Neural cell (in vitro differentiated cells): Measurements from ENCODE around the gene SESN1. TPM values are rescaled to one million over a fixed set of nuclear protein-coding genes. Genes with fewer than 3 reads are reported as not detected.
"Not testable (repeated sequence)": the region's sequence is repeated elsewhere in the genome, so short reads cannot be mapped to it uniquely, and the experiment has no call there.

Experiments used
- H2AFZ ChIP-seq: fragments of 200-600, 300-800 bp; sonication (generic), shearing (Covaris generic); 2 replicates; pipeline ENCODE4 v1.6.0; 2014; ENCODE audit warnings: low read depth, mild to moderate bottlenecking, antibody characterized with exemption, low read length, moderate library complexity
- H3F3A ChIP-seq: fragments of 200-600 bp; shearing (Covaris generic); 2 replicates; pipeline ENCODE4 v1.6.1; 2016; ENCODE audit warnings: mild to moderate bottlenecking, moderate library complexity, mixed read lengths, antibody characterized with exemption, low read length; ENCODE audit not compliant: insufficient read depth, poor library complexity, severe bottlenecking
- H3K27ac ChIP-seq: fragments of 200-600, 300-800 bp; sonication (generic), shearing (Covaris generic); 2 replicates; pipeline ENCODE4 v1.5.1; 2014; ENCODE audit warnings: mild to moderate bottlenecking, low read length, moderate library complexity
- H3K27me3 ChIP-seq: fragments of 300-800, 200-600 bp; sonication (generic), shearing (Covaris generic); 2 replicates; pipeline ENCODE4 v1.6.0; 2014; ENCODE audit warnings: mild to moderate bottlenecking, low read depth, low read length, moderate library complexity; ENCODE audit not compliant: insufficient read depth
- H3K36me3 ChIP-seq: fragments of 300-800, 200-600 bp; sonication (generic), shearing (Covaris generic); 2 replicates; pipeline ENCODE4 v1.5.1; 2014; ENCODE audit warnings: mild to moderate bottlenecking, antibody characterized with exemption, low read length, moderate library complexity; ENCODE audit not compliant: insufficient read depth
- H3K4me2 ChIP-seq: fragments of 300-800, 200-600 bp; sonication (generic), shearing (Covaris generic); 2 replicates; pipeline ENCODE4 v1.6.0; 2014; ENCODE audit warnings: mild to moderate bottlenecking, low read length
- H3K4me3 ChIP-seq: fragments of 300-800, 200-600 bp; sonication (generic), shearing (Covaris generic); 2 replicates; pipeline ENCODE4 v1.5.1; 2014; ENCODE audit warnings: mild to moderate bottlenecking, low read length, moderate library complexity
- H3K79me2 ChIP-seq: fragments of 200-600 bp; shearing (Covaris generic); replicated peaks from 2 replicates; pipeline ENCODE4 v1.6.0; 2014; ENCODE audit warnings: mild to moderate bottlenecking, low read length, moderate library complexity; ENCODE audit not compliant: insufficient read depth
- H3K9ac ChIP-seq: fragments of 300-800, 200-600 bp; sonication (generic), shearing (Covaris generic); 2 replicates; pipeline ENCODE4 v1.6.1; 2016; ENCODE audit warnings: mild to moderate bottlenecking, low read length, mixed read lengths
- H3K9me2 ChIP-seq: fragments of 200-600 bp; shearing (Covaris generic); 2 replicates; pipeline ENCODE4 v1.6.1; 2016; ENCODE audit warnings: mild to moderate bottlenecking, low read length, mixed read lengths; ENCODE audit not compliant: insufficient read depth
- H3K9me3 ChIP-seq: fragments of 200-600, 300-800 bp; sonication (generic), shearing (Covaris generic); 2 replicates; pipeline ENCODE4 v1.6.1; 2016; ENCODE audit warnings: mild to moderate bottlenecking, mixed run types, low read length, moderate library complexity, mixed read lengths
- H4K20me1 ChIP-seq: fragments of 200-600 bp; shearing (Covaris generic); 2 replicates; pipeline ENCODE4 v1.6.1; 2016; ENCODE audit warnings: mild to moderate bottlenecking, mixed run types; ENCODE audit not compliant: insufficient read depth
- EP300 ChIP-seq: fragments of 450-650 bp; conservative IDR thresholded peaks from 2 replicates; pipeline ENCODE4 v1.6.1; 2014; ENCODE audit warnings: antibody characterized with exemption, mild to moderate bottlenecking, moderate library complexity; ENCODE audit not compliant: poor library complexity, severe bottlenecking
- EZH2 ChIP-seq: fragments of 200-600, 300-800 bp; shearing (Covaris generic), sonication (generic); IDR thresholded peaks from 2 replicates; pipeline ENCODE4 v1.6.1; 2014; ENCODE audit warnings: antibody characterized with exemption, low read length, borderline replicate concordance, mild to moderate bottlenecking; ENCODE audit not compliant: insufficient read depth, poor library complexity, severe bottlenecking
- MXI1 ChIP-seq: fragments of 450-650 bp; conservative IDR thresholded peaks from 2 replicates; pipeline ENCODE4 v1.6.1; 2014; ENCODE audit warnings: antibody characterized with exemption, mild to moderate bottlenecking; ENCODE audit not compliant: poor library complexity, severe bottlenecking
- POLR2AphosphoS5 ChIP-seq: IDR thresholded peaks from 2 replicates; pipeline ENCODE4 v1.6.1; 2012
- RAD21 ChIP-seq: fragments of 450-650 bp; conservative IDR thresholded peaks from 2 replicates; pipeline ENCODE4 v1.6.1; 2014; ENCODE audit warnings: antibody characterized with exemption, mild to moderate bottlenecking, moderate library complexity
- SMC3 ChIP-seq: fragments of 450-650 bp; conservative IDR thresholded peaks from 2 replicates; pipeline ENCODE4 v1.6.1; 2014; ENCODE audit warnings: antibody characterized with exemption, mild to moderate bottlenecking, moderate library complexity; ENCODE audit not compliant: poor library complexity
- TAF1 ChIP-seq: IDR thresholded peaks from 2 replicates; pipeline ENCODE4 v1.6.1; 2012; ENCODE audit warnings: low read depth
- polyA minus RNA-seq: library from RNA; depleted of rRNA, polyadenylated mRNA; stranded (reverse); fragments of >200 nt; gene quantifications from 2 replicates; pipeline ENCODE4 v1.2.3, GENCODE V29; 2014
- polyA plus RNA-seq: library from polyadenylated mRNA; depleted of rRNA; stranded (reverse); fragments of >200 nt; gene quantifications from 2 replicates; pipeline ENCODE4 v1.2.3, GENCODE V29; 2014
- TF ChIP-seq, protein P1 (sequence below): IDR thresholded peaks from 2 replicates; pipeline ENCODE4 v1.6.1; 2012; ENCODE audit warnings: borderline replicate concordance
- TF ChIP-seq, protein P2 (sequence below): fragments of 450-650 bp; IDR thresholded peaks from 2 replicates; pipeline ENCODE4 v1.5.1; 2014; ENCODE audit warnings: antibody characterized with exemption, mild to moderate bottlenecking, moderate library complexity; ENCODE audit not compliant: poor library complexity, severe bottlenecking

Gene SESN1
- 46.4 and 49.4 TPM in 2 replicates for polyA plus RNA-seq
- 46.0 and 49.3 TPM in 2 replicates for polyA minus RNA-seq

DNA sequence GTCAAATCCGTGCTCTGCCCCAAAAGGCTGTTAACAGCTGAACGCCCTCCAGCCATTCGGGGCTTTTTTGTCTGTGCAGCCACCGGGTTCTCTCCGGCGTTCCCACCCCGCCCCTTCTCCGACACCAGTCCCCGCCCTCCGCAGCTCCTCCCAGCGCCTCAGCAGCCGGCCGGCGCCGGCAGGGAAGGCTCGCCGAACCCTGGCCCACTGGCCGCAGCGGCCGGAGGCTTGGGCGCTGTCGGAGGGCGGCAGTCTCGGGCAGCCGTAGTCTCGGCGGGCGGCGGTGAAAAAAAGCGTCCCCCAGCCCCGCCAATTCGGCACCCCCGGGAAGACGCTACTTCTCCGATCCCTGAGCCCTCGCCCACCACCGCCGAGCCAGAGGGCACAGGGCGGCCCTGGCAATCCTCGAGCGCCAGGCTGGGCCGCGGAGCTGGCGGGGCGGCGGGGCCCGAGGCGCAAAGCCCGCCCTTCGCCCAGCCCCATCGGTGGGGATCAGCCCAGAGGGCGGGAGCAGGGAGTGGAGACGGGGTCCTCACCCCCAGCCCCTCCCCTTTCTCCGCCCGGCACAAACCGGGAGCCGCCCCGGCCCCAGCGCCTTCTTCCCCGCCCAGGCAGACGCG is at the start of gene SESN1:
Gene SESN1 (minus strand): TSS at position 431 of the 620 bp plus-strand sequence. CDS start 773 bp downstream, outside the sequence.
- H3K79me2 ChIP-seq = peaks cover 43% of the 10 kb centered on the region
- no peak for TF ChIP-seq EP300
- TF ChIP-seq RAD21 = no peak
- TF ChIP-seq TAF1 = peak; percentile 8
- no peak for TF ChIP-seq EZH2
- TF ChIP-seq POLR2AphosphoS5 = no peak
- no peak for TF ChIP-seq SMC3
- no peaks in the 10 kb centered on the region for H4K20me1 ChIP-seq
- H3K4me2 ChIP-seq = peak within 1 kb of the TSS; percentile 86
- no peaks in the 10 kb centered on the region for H3K27me3 ChIP-seq
- H3K27ac ChIP-seq = peak within 1 kb of the TSS; percentile 88
- peak within 1 kb of the TSS; percentile 86 for H3K4me3 ChIP-seq
- no peaks in the 10 kb centered on the region for H3K9me3 ChIP-seq
- peak within 1 kb of the TSS; percentile 90 for H2AFZ ChIP-seq
- H3K36me3 ChIP-seq = no peaks in the 10 kb centered on the region
- no peaks in the 10 kb centered on the region for H3K9me2 ChIP-seq
- peak within 1 kb of the TSS; percentile 83 for H3K9ac ChIP-seq
- peaks cover 6% of the 10 kb centered on the region for H3F3A ChIP-seq

DNA sequence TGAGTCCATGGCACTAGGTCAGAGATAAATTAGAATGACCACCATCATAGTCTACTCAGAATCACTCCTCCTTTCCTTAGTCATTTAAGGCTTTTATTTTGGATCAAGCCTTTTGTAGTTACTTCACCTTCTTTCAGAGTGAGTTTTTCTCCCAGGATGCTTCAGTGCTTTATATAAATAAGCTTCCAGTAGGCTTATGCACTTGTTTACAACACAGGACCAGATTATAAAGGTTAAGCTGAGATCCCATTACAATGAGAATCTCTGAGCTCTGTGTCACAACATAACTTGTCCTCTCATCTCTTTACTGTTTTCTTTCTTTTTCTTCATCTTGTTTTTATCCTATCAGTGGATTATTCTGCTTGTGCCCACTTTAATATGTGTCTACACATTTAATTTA is 48.5 kb upstream of the SESN1 start:
- H3K4me2 ChIP-seq = no peak overlapping the region
- H3K9me3 ChIP-seq = no peaks in the 10 kb centered on the region
- H2AFZ ChIP-seq = no peak overlapping the region
- H3K79me2 ChIP-seq = no peaks in the 10 kb centered on the region
- H4K20me1 ChIP-seq = no peaks in the 10 kb centered on the region
- H3K9ac ChIP-seq = no peak overlapping the region
- H3K27me3 ChIP-seq = no peaks in the 10 kb centered on the region
- H3K36me3 ChIP-seq = no peaks in the 10 kb centered on the region
- no peaks in the 10 kb centered on the region for H3K9me2 ChIP-seq
- TF ChIP-seq SMC3 = no peak
- no peak for TF ChIP-seq EZH2
- TF ChIP-seq, protein P1, sequence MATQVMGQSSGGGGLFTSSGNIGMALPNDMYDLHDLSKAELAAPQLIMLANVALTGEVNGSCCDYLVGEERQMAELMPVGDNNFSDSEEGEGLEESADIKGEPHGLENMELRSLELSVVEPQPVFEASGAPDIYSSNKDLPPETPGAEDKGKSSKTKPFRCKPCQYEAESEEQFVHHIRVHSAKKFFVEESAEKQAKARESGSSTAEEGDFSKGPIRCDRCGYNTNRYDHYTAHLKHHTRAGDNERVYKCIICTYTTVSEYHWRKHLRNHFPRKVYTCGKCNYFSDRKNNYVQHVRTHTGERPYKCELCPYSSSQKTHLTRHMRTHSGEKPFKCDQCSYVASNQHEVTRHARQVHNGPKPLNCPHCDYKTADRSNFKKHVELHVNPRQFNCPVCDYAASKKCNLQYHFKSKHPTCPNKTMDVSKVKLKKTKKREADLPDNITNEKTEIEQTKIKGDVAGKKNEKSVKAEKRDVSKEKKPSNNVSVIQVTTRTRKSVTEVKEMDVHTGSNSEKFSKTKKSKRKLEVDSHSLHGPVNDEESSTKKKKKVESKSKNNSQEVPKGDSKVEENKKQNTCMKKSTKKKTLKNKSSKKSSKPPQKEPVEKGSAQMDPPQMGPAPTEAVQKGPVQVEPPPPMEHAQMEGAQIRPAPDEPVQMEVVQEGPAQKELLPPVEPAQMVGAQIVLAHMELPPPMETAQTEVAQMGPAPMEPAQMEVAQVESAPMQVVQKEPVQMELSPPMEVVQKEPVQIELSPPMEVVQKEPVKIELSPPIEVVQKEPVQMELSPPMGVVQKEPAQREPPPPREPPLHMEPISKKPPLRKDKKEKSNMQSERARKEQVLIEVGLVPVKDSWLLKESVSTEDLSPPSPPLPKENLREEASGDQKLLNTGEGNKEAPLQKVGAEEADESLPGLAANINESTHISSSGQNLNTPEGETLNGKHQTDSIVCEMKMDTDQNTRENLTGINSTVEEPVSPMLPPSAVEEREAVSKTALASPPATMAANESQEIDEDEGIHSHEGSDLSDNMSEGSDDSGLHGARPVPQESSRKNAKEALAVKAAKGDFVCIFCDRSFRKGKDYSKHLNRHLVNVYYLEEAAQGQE = no peak
- no peak for TF ChIP-seq TAF1
- TF ChIP-seq POLR2AphosphoS5 = no peak
- no peak for TF ChIP-seq EP300
- TF ChIP-seq, protein P2, sequence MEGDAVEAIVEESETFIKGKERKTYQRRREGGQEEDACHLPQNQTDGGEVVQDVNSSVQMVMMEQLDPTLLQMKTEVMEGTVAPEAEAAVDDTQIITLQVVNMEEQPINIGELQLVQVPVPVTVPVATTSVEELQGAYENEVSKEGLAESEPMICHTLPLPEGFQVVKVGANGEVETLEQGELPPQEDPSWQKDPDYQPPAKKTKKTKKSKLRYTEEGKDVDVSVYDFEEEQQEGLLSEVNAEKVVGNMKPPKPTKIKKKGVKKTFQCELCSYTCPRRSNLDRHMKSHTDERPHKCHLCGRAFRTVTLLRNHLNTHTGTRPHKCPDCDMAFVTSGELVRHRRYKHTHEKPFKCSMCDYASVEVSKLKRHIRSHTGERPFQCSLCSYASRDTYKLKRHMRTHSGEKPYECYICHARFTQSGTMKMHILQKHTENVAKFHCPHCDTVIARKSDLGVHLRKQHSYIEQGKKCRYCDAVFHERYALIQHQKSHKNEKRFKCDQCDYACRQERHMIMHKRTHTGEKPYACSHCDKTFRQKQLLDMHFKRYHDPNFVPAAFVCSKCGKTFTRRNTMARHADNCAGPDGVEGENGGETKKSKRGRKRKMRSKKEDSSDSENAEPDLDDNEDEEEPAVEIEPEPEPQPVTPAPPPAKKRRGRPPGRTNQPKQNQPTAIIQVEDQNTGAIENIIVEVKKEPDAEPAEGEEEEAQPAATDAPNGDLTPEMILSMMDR = no peak
- TF ChIP-seq MXI1 = no peak
- no peak for TF ChIP-seq RAD21
- H3K4me3 ChIP-seq = no peak overlapping the region
- H3F3A ChIP-seq = no peaks in the 10 kb centered on the region
- no peak overlapping the region for H3K27ac ChIP-seq

DNA sequence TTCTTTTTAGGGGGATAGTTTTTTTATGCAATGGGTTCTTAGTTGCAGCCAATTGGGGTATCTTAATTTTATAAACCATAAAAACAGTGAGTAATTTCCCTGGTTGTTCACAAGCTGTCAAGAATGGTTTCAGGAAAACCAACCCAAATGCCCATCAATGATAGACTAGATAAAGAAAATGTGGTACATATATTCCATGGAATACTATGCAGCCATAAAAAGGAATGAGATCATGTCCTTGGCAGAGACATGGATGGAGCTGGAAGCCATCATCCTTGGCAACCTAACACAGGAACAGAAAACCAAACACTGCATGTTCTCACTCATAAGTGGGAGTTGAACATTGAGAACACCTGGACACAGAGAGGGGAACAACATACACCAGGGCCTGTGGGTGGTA is 47.4 kb upstream of the SESN1 start:
- H3K4me3 ChIP-seq, H3K4me2 ChIP-seq, H3K27ac ChIP-seq, H4K20me1 ChIP-seq, H2AFZ ChIP-seq, H3K27me3 ChIP-seq, H3K79me2 ChIP-seq, H3K9me3 ChIP-seq, H3K36me3 ChIP-seq, H3K9ac ChIP-seq, H3K9me2 ChIP-seq, H3F3A ChIP-seq: not testable (repeated sequence)
